HFFc6 (cell line): ENCODE data around the gene RAB4B. TPM values are rescaled to one million over a fixed set of nuclear protein-coding genes. Genes with fewer than 3 reads are reported as not detected.
"Not testable (repeated sequence)": the region's sequence is repeated elsewhere in the genome, so short reads cannot be mapped to it uniquely, and the experiment has no call there.

Experiments
- DNase-seq: peaks from one replicate; pipeline ENCODE4 v3.0.0-alpha.2; 2018
- H3K27ac Mint-ChIP-seq: 2 replicates; pipeline ENCODE4 v1.8.0; 2020; ENCODE audit warnings: mild to moderate bottlenecking, mixed read lengths
- H3K27me3 Mint-ChIP-seq: 2 replicates; pipeline ENCODE4 v1.8.0; 2021; ENCODE audit warnings: mild to moderate bottlenecking, moderate library complexity, mixed read lengths; ENCODE audit not compliant: insufficient read depth
- H3K36me3 Mint-ChIP-seq: 2 replicates; pipeline ENCODE4 v1.8.0; 2021; ENCODE audit warnings: low read depth, mixed read lengths
- H3K4me1 Mint-ChIP-seq: 2 replicates; pipeline ENCODE4 v1.8.0; 2020; ENCODE audit warnings: low read depth, mixed read lengths
- H3K4me3 Mint-ChIP-seq: 2 replicates; pipeline ENCODE4 v1.8.0; 2020; ENCODE audit warnings: mild to moderate bottlenecking, moderate library complexity, mixed read lengths
- H3K9me3 Mint-ChIP-seq: 2 replicates; pipeline ENCODE4 v1.8.0; 2020; ENCODE audit warnings: mild to moderate bottlenecking, mixed read lengths
- total RNA-seq, 6 experiments: library from RNA; stranded (reverse); fragmentation: NEBNext Ultra II Directional; extraction: Animal tissue kit (Norgen Biotek cat#: 25700); gene quantifications; 2 replicates in 1 of 6; 3 replicates in 5 of 6; pipeline ENCODE4 v1.2.3, GENCODE V29; 2021
- TF ChIP-seq, protein P1 (sequence below): fragments of 200-600 bp; sonication (generic); IDR thresholded peaks from 2 replicates; pipeline ENCODE4 v1.5.0; 2021; ENCODE audit warnings: antibody characterized with exemption, mild to moderate bottlenecking

The RAB4B gene
- total RNA-seq, 6 experiments from 2014 or later, result 20.4 to 26.4 (median 22.0) TPM

DNA sequence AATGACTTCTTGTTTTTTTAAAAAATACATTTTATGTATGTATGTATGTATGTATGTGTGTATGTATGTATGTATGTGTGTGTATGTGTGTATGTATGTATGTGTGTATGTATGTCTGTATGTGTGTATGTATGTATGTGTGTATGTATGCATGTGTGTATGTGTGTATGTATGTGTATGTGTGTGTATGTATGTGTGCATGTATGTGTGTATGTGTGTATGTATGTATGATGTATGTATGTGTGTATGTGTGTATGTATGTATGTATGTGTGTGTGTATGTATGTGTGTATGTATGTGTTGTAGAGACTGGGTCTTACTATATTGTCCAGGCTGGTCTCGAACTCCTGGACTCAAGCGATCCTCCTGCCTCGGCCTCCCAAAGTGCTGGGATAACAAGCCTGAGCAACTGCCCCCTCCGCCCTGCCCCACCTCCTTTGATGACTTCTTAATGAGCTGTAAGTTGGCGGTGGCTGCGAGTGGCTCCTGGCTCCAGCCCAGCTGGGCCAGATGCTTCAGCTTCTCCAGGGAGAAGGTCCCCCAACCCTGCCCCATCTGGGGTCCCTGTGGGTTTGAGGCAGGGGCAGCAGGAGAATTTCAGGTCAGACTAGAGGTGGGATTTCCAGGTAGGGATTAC is 47.5 kb downstream of the RAB4B start:
- H3K9me3 Mint-ChIP-seq, DNase-seq, H3K4me3 Mint-ChIP-seq, H3K27ac Mint-ChIP-seq, H3K27me3 Mint-ChIP-seq: not testable (repeated sequence)
- Mint-ChIP-seq H3K4me1 (peaks cover 12% of the 10 kb centered on the region), H3K36me3 (peaks cover 35% of the 10 kb centered on the region)

DNA sequence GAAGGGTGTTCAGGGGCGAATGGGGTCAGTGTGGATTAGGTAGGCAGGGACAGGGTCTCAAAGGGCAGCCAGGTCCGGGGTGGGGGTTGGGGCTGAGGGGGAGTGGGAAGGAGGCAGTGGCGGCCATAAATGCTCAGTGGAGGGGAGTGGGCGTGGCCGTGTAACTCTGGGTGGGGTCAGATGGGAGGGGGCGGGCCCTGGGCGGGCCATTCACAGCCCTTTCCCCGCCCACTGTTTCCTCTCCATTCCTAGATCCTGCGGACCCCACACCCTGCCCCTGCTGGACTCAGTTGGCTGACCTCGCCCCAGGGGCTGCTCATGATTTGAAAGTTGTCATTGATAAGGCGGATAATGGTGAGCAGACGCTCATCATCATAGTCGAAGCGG is 48.3 kb downstream of the RAB4B start:
- peaks cover 17% of the 10 kb centered on the region for H3K4me1 Mint-ChIP-seq
- not testable (repeated sequence) for DNase-seq, H3K4me3 Mint-ChIP-seq, H3K27ac Mint-ChIP-seq, H3K9me3 Mint-ChIP-seq, H3K27me3 Mint-ChIP-seq
- H3K36me3 Mint-ChIP-seq, result peaks cover 35% of the 10 kb centered on the region

DNA sequence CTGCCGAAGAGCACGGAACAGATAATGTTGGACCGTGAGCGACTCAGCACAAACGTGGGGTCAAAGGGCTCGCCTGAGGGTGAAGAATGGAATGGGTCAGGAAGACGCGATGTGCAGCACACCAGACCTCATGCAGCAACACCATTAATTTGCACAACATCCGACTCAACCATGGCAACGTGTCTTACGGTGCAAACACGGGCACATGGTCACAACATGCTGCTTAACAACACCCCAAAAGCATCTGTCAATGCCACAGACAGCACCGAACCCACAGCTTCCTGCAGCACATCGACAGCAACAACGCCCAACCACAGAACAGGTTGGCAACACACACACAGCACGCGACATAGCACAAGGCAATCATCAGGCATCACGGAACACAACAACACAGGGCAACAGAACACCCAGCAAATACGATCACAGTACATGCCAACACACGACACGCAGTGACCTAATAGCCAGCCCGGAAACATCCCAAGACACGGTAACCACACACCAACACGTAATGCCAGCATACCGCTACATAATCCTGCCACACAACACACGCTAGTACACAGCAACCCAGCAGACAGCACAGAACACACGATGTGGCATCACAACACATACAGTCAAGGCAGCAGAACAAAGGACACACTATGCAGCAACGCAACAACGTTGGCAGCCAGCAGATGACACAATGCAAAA is 48.8 kb downstream of the RAB4B start:
- not testable (repeated sequence) for H3K27me3 Mint-ChIP-seq, H3K27ac Mint-ChIP-seq, H3K9me3 Mint-ChIP-seq, DNase-seq, H3K4me3 Mint-ChIP-seq
- peaks cover 35% of the 10 kb centered on the region for H3K36me3 Mint-ChIP-seq
- H3K4me1 Mint-ChIP-seq, result peaks cover 22% of the 10 kb centered on the region

DNA sequence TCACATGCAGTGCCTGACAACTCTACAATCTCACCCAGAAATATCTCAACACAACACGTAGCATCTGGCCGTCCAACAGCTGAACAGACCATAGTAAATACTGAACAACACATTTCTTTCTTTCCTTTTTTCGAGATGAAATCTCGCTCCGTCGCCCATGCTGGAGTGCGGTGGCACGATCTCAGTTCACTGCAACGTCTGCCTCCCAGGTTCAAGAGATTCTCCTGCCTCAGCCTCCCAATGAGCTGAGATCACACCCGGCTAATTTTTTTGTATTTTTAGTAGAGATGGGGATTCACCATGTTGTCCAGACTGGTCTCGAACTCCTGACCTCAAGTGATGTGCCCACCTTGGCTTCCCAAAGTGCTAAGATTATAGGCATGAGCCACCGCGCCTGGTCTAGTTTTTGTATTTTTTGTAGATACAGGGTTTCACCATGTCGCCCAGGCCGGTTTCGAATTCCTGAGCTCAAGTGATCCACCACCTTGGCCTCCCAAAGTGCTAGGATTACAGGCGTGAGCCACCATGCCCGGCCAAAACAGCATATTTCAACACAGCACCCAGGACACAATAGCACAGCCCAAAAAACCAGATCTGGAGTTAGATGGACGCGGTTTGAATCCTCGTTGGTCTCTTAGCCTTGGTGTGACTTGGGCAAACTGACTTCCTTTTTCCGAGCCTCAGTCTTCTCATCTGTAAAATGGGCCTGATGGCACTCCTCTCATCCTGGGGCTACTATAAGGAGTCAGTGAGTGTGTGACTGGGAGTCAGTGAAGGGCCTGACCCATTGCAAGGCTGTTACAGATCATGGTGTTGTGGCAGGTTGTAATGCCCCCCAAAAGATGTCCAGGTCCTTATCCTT is 49.6 kb downstream of the RAB4B start:
- peaks cover 35% of the 10 kb centered on the region for H3K36me3 Mint-ChIP-seq
- TF ChIP-seq, protein P1, sequence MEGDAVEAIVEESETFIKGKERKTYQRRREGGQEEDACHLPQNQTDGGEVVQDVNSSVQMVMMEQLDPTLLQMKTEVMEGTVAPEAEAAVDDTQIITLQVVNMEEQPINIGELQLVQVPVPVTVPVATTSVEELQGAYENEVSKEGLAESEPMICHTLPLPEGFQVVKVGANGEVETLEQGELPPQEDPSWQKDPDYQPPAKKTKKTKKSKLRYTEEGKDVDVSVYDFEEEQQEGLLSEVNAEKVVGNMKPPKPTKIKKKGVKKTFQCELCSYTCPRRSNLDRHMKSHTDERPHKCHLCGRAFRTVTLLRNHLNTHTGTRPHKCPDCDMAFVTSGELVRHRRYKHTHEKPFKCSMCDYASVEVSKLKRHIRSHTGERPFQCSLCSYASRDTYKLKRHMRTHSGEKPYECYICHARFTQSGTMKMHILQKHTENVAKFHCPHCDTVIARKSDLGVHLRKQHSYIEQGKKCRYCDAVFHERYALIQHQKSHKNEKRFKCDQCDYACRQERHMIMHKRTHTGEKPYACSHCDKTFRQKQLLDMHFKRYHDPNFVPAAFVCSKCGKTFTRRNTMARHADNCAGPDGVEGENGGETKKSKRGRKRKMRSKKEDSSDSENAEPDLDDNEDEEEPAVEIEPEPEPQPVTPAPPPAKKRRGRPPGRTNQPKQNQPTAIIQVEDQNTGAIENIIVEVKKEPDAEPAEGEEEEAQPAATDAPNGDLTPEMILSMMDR, result no peak
- peaks cover 28% of the 10 kb centered on the region for H3K4me1 Mint-ChIP-seq
- no peak overlapping the region for H3K27ac Mint-ChIP-seq
- no peaks in the 10 kb centered on the region for H3K9me3 Mint-ChIP-seq
- no peaks in the 10 kb centered on the region; the same call in 1 of the 2 replicates for H3K27me3 Mint-ChIP-seq
- no peak overlapping the region for H3K4me3 Mint-ChIP-seq
- no peak for DNase-seq

DNA sequence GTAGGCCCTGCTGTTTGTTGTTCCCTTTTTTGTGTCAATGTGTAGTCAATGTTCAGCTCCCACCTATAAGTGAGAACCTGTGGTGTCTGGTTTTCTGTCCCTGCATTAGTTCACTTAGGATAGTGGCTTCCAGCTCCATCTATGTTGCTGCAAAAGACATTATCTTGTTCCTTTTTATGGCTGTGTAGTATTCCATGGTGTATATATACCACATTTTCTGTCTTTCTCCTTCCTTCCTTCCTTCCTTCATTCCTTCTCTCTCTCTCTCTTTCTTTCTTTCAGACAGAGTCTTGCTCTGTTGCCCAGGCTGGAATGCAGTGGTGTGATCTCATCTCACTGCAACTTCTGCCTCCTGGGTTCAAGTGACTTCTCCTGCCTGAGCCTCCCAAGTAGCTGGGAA is 51.2 kb downstream of the RAB4B start:
- Mint-ChIP-seq H3K27ac (no peak overlapping the region), H3K27me3 (no peaks in the 10 kb centered on the region; the same call in 1 of the 2 replicates), H3K36me3 (peaks cover 35% of the 10 kb centered on the region), H3K4me1 (peaks cover 19% of the 10 kb centered on the region), H3K9me3 (no peaks in the 10 kb centered on the region), H3K4me3 (no peak overlapping the region)
- TF ChIP-seq, protein P1, result no peak
- no peak for DNase-seq

DNA sequence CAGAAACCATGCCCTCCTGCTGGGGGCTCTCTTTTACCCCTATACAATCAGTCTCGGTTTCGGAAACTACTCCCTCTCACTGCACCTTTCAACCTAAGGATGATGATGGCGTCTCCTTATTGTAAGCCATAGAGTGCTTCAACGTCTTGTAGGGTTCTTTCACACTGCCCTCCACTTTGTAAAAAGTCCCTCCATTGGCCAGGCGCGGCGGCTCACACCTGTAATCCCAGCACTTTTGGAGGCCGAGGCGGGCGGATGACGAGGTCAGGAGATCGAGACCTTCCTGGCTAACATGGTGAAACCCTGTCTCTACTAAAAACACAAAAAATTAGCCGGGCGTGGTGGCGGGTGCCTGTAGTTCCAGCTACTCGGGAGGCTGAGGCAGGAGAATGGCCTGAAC is 52.7 kb downstream of the RAB4B start:
- Mint-ChIP-seq H3K4me1 (peaks cover 19% of the 10 kb centered on the region), H3K36me3 (peaks cover 35% of the 10 kb centered on the region)
- H3K4me3 Mint-ChIP-seq, H3K27ac Mint-ChIP-seq, H3K27me3 Mint-ChIP-seq, DNase-seq, H3K9me3 Mint-ChIP-seq: not testable (repeated sequence)

DNA sequence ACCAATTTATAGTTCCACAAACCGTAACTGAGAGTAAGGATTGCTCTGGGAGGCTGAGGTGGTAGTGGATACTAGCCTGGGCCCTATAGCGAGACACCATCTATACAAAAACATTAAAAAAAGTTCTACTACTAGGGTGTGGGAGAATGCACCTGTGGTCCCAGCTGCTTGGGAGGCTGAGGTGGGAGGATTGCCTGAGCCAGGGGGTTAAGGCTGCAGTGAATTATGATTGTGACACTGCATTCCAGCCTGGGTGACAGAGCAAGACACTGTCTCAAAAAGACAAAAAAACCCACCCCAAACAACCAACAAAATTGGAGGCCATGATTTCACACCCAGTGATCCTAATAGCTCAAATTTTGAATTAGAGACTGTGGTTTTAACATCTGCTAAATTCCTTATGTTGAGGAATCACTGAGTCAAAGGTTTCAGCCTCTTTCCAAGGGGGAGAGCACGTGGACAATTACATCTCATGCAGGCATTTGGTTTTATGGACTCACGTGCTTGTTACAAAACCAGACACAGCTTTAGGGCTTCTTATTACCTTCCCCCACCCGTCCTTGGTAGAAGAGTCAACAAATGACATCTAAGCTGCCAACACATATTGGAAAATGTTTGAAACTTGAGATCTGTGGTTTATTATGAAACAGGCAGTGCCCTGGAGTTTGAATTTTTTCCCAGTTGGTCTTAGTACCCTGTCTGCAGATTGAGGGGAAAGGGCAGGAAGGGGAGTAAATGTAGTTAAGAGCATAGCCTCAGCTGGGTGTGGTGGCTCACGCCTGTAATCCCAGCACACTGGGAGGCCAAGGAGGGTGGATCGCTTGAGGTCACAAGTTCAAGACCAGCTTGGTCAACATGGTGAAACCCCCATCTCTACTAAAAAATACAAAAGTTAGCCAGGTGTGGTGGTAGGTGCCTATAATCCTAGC is 53.7 kb downstream of the RAB4B start:
- peak overlapping the region; percentile 83 for H3K27ac Mint-ChIP-seq
- TF ChIP-seq, protein P1, result no peak
- peak overlapping the region; percentile 38; the same call in 1 of the 2 replicates for H3K4me3 Mint-ChIP-seq
- H3K36me3 Mint-ChIP-seq, result peaks cover 32% of the 10 kb centered on the region
- peak; percentile 98 for DNase-seq
- peaks cover 19% of the 10 kb centered on the region for H3K4me1 Mint-ChIP-seq
- H3K27me3 Mint-ChIP-seq, result no peaks in the 10 kb centered on the region; the same call in 1 of the 2 replicates
- no peaks in the 10 kb centered on the region for H3K9me3 Mint-ChIP-seq

DNA sequence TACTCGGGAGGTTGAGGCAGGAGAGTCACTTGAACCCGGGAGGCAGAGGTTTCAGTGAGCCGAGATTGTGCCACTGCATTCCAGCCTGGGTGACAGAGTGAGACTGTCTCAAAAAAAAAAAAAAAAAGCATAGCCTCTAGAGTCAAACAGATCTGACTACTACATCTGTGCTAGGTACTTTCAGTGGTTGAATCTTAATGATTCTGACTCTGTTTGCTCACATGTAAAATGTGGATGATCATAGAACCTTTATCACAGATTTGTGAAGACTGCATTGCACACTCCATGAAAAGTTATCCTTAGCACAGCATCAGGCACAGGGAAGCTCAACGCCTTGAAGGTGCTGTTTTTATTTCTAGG is 54.4 kb downstream of the RAB4B start:
- not testable (repeated sequence) for H3K4me3 Mint-ChIP-seq, DNase-seq, H3K27me3 Mint-ChIP-seq, H3K9me3 Mint-ChIP-seq
- peaks cover 19% of the 10 kb centered on the region for H3K4me1 Mint-ChIP-seq
- H3K36me3 Mint-ChIP-seq, result peaks cover 25% of the 10 kb centered on the region
- H3K27ac Mint-ChIP-seq, result peak overlapping the region; percentile 83

DNA sequence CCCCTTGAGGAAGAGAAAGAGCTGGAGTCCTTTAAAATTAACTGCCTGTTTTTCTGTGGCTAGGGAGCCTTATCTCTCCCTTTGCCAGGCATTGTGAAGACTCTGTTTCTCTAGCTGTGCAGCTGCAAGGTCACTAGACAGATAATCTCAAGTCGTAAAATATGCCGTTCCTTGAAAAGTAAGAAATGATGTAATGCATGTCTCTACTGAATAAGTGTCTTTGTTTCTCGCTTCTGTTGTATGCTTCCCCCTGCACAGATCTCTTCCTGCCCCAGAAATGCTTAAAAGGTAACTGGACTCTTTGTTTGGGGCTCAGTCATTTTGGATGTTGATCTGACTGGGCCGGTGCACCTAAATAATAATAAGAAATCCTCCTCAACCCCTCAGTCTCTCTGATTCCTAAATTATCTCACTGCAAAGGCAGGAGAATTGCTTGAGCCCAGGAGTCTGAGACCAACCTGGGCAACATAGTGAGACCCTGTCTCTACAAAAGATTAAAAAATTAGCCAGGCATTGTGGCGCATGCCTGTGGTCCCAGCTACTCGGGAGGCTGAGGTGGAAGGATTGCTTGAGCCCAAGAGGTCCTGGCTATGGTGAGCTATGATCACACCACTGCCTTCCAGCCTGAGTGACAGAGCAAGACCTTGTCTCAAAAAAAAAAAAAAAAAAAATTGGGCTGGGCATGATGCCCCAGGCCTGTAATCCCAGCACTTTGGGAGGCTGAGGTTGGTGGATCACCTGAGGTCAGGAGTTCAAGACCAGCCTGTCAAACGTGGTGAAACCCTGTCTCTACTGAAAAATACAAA is 55.9 kb downstream of the RAB4B start:
- H3K4me3 Mint-ChIP-seq, H3K27ac Mint-ChIP-seq: not testable (repeated sequence)
- peaks cover 12% of the 10 kb centered on the region for H3K36me3 Mint-ChIP-seq

More for the DNA sequence above, 55.9 kb downstream of the RAB4B start:
- not testable (repeated sequence) for DNase-seq, H3K27me3 Mint-ChIP-seq, H3K9me3 Mint-ChIP-seq
- H3K4me1 Mint-ChIP-seq, result peaks cover 19% of the 10 kb centered on the region
